ENCODE measurements around the gene VPS72. TPM values are rescaled to one million over a fixed set of nuclear protein-coding genes. Genes with fewer than 3 reads are reported as not detected.
"Not testable (repeated sequence)": the region's sequence is repeated elsewhere in the genome, so short reads cannot be mapped to it uniquely, and the experiment has no call there.

VPS72 gene
- 106 TPM for total RNA-seq

GRCh38 chr1:151189637-151190445 lies at the start of gene VPS72:
Gene VPS72, minus strand, starts transcription at chr1:151190197. Its CDS starts 76 bp downstream, at chr1:151190121.
- FAIRE-seq (no peak), DNase-seq (ENCODE audit: low spot score in 2 of 2) (peak; percentile 62 to 84)

DNA sequence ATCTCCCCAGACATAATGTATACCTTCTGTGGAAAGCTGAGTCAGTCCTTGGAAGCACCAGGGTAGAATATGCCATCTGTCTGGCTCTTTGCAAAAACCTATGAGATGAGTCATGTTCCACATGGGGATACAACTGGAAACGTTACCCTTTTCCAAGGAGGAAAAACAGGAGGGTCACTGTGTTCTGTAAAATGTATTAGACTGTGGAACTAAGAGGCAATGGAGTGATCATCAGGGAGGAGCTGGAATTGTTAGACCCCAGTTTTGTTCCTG lies 48.4 kb upstream of the VPS72 start:
- DNase-seq (ENCODE audit: low spot score in 2 of 2) (peak in 1 of 2 donors; percentile 28), FAIRE-seq (no peak)

- DNase-seq (ENCODE audit: low spot score in 2 of 2) (no peak), FAIRE-seq (no peak)
Measured at GRCh38 chr1:151237678-151238466, 47.9 kb upstream of the VPS72 start.

DNA sequence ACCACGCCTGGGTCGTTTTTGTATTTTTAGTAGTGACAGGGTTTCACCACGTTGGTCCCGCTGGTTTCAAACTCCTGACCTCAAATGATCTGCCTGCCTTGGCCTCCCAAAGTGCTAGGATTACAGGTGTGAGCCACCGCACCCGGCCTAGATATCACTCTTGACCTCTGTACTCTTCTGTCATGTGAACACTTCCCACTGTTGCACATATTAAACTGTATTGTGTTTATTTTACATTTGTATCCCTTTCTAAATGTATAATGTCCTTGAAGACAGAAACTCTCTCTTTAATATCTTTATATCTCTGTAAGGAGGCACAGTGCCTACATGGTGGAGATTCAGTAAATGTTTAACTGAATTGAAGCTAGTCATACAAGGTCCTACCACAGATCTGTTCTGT lies 45.2 kb upstream of the VPS72 start:
- DNase-seq (ENCODE audit: low spot score in 2 of 2) = no peak
- no peak for FAIRE-seq

- no peak for FAIRE-seq
- DNase-seq (ENCODE audit: low spot score in 2 of 2) = no peak
Measured at GRCh38 chr1:151222130-151222529, 32.1 kb upstream of the VPS72 start.

DNA sequence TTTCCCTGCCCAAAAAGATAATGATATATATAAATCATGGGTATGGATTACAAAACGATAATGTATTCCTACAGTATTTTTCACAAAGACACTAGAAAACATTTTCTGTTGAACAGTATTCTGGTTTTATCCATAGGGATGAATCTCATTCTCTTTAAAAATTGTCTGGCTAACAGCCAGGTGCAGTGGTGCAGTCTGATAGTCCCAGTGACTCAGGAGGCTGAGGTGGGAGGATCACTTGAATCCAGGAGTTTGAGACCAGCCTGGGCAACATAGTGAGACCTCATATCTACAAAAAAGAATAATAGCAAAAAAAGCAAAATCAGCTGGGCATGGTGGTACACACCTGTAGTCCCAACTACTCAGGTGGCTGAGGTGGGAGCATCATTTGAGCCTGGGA lies 31.6 kb upstream of the VPS72 start:
- DNase-seq (ENCODE audit: low spot score in 2 of 2) = no peak
- no peak for FAIRE-seq

GRCh38 chr1:151213560-151213959 lies 23.6 kb upstream of the VPS72 start:
- DNase-seq (ENCODE audit: low spot score in 2 of 2) (no peak), FAIRE-seq (no peak)

DNA sequence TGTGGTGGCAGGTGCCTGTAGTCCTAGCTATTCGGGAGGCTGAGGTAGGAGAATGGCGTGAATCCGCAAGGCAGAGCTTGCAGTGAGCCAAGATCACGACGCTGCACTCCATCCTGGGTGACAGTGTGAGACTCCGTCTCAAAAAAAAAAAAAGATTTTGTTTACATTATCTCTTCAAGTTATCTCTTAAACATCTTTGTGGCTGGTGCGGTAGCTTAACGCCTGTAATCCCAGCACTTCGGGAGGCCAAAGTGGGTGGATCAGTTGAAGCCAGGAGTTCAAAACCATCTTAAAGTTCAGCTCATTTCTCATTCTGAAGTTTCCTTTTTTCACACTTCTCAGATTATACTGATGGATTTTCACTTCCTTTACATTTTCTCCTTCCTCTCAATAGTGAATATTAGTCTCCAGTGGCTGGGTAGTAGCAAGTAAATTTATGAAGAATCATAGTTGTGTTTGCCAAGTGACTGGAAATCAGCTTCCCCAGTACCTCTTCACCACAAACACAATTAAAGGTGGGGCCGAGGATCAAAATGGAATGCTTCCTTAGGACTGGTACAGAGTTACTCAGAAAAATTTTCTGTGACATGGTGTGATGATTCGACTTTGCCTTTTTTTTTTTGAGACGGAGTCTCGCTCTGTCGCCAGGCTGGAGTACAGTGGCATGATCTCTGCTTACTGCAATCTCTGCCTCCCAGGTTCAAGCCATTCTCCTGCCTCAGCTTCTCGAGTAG lies 22.1 kb upstream of the VPS72 start:
- FAIRE-seq (no peak), DNase-seq (ENCODE audit: low spot score in 2 of 2) (no peak)

- DNase-seq (ENCODE audit: low spot score in 2 of 2) (no peak), FAIRE-seq (no peak)
Measured at GRCh38 chr1:151210830-151211229, 20.8 kb upstream of the VPS72 start.

- not testable (repeated sequence) for DNase-seq (ENCODE audit: low spot score in 2 of 2); FAIRE-seq
Measured at GRCh38 chr1:151205381-151205965, 15.5 kb upstream of the VPS72 start.

GRCh38 chr1:151199873-151200581 lies 10.0 kb upstream of the VPS72 start:
- FAIRE-seq = no peak

DNA sequence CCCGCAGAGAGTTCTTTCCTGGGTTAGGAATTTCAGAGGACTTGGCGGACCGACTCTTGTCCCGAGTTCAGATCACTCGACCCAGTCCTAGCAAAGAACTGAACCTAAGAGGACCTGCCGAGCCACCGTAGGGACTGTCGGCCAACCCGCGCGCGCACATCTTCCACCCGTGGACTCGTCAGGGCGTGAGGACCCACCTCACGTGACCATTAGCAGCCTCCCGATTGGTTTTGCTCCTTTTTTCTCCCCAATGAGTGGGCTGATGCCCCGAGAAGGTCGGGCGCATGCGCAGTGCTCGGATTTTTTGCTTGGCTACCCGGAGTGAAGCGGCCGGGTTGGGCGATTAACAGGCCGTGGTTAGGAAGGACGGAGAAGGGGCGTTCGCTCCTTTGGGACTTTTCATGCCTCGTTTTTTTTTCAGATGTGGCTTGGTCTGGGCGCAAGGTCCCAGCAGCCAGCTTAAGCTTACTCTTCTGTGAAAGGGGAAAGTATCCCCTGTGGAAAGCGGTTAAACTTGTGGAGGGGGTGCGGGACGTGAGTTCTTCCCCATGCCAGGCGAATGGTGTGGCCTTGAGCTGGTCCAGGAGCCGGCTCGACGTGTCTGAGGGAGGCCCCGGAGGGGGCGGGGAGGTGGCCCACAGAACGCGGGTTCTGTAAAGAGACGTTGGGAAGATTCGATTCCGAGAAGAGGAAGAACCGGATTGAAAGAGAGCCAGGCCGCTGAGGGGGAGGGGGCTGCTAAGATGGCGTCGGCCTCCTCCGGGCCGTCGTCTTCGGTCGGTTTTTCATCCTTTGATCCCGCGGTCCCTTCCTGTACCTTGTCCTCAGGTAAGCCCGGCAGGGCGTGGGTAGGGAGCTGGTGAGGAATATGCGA lies 8.5 kb upstream of the VPS72 start, which contains the start of gene PIP5K1A:
PIP5K1A (plus strand) TSS at position 299 of the 874 bp plus-strand sequence; CDS start at position 744, 445 bp downstream.
- FAIRE-seq = no peak
- peak; percentile 83 to 96 for DNase-seq (ENCODE audit: low spot score in 2 of 2)

More at GRCh38 chr1:151199873-151200581, 10.0 kb upstream of the VPS72 start:
- DNase-seq (ENCODE audit: low spot score in 2 of 2) = no peak

- DNase-seq (ENCODE audit: low spot score in 2 of 2) (no peak), FAIRE-seq (no peak)
Measured at GRCh38 chr1:151197863-151198253, 7.9 kb upstream of the VPS72 start.

DNA sequence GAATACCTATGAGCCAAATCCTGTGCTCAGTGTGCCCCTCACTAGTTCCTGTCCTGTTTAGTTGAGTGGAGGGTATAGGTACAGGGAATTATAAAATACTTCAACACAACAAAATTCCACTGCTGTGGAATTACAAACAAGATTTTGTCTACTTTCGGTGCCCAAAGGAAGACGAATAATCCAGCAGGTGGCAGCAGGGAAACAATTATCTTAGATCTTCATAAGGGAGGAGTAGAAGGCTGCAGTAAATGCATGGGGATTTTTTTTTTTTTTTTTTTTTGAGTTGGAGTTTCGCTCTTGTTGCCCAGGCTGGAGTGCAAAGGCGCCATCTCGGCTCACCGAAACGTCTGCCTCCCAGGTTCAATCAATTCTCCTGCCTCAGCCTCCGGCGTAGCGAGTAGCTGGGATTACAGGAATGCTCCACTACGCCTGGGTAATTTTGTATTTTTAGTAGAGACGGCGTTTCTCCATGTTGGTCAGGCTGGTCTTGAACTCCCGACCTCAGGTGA lies 6.3 kb upstream of the VPS72 start:
- DNase-seq (ENCODE audit: low spot score in 2 of 2) = no peak
- no peak for FAIRE-seq

DNA sequence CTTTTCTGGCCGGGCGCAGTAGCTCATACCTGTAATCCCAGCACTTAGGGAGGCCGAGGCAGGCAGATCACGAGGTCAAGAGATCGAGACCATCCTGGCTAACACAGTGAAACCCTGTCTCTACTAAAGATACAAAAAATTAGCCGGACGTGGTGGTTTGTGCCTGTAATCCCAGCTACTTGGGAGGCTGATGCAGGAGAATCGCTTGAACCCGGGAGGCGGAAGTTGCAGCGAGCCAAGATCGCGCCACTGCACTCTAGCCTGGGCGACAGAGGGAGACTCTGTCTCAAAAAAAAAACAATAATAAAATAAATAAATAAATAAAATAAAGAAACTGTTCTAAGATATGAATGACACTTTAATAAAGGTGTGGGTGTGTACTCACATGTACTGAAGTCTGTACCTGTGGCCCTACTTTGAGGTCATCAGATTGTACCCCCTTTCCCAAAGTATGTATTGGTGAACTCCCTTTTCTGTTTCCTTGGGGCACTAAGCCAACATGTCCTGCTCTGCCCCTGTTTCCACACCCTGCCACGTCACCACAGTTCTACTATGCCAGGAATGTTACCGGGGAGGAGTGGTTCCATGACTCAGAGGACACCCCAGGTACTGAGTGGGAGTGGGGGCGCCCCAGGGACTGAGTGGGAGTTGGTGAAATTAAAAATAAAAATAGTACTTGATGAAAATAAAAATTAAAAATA lies 5.0 kb upstream of the VPS72 start:
- not testable (repeated sequence) for DNase-seq (ENCODE audit: low spot score in 2 of 2); FAIRE-seq

DNA sequence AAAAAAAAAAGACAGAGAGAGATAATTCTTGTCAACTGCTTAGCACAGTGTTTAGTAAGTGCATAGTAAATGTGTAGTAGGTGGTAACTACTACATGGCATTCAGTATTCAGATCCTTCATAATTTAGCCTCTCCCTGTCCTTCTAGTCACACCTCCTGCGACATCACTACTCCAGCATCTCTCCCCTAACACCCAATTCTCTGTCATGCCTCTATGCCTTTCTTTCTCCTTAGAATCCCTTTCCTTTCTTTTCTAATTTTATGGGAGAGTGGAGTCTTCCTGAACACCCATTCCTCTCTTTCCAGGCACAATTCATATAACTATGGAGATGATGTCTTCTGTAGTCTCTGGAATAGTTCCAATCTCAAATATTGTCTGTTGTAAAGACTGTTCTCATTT lies 3.9 kb upstream of the VPS72 start:
- FAIRE-seq (no peak), DNase-seq (ENCODE audit: low spot score in 2 of 2) (no peak)

DNA sequence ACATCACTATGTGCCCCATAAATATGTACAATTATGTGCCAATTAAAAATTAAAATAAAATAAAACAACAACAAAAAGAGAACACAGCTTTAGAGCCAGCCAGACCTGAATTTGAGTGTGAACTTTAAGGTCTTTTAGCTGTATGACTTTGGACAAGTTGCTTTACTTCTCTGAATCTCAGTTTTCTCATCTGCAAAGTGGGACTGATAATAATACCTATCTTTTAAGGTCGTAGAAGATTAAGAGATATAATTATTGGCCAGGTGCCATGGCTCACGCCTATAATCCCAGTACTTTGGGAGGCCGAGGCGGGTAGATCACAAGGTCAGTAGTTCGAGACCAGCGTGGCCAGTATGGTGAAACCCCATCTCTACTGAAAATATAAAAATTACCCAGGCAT lies 3.3 kb upstream of the VPS72 start:
- FAIRE-seq (no peak), DNase-seq (ENCODE audit: low spot score in 2 of 2) (no peak)

GRCh38 chr1:151192047-151192446 lies 2.0 kb upstream of the VPS72 start:
- no peak for FAIRE-seq

More at GRCh38 chr1:151192047-151192446, 2.0 kb upstream of the VPS72 start:
- no peak for DNase-seq (ENCODE audit: low spot score in 2 of 2)

Measured in frontal cortex (tissue), 4 donors.